Measurements from ENCODE around the gene KIRREL3. TPM values are rescaled to one million over a fixed set of nuclear protein-coding genes. Genes with fewer than 3 reads are reported as not detected.
A peak's percentile ranks its signal among the peaks of the same experiment; 100 is the strongest.
"Not testable (repeated sequence)": the region's sequence is repeated elsewhere in the genome, so short reads cannot be mapped to it uniquely, and the experiment has no call there.

KIRREL3 gene
- total and polyA plus RNA-seq, 12 donors = 0.13 to 0.58 (median 0.30) TPM

DNA sequence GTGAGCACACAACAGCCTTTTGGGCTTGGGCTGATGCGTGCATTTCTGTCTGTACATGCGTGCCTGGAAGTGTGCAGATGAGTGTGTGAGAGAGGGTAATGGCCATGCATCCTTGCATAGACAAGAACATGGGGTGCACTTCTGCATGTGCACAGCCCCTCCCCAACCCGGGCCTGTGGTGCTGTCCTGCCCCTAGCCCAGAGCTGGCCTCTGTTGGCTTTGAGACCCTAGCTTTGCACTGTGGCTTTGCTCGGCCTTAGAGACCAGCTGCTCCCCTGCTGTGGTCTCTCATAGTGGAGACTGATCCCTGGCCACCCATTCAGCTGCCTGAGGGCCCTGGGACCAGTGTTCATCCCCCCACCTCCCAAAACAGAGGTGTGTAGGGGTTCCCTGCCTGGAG, 619.7 kb downstream of the KIRREL3 start:
- intact Hi-C loops (cut with DNase I) = no loop called here
- DNase-seq = no peak
- no peak overlapping the region for H3K4me3 ChIP-seq
- no peak for ATAC-seq
- 93 to 95% methylated on average over 4 of the region's 4 CpGs for WGBS, 2 donors
- peaks cover 8 to 71% (median 25%) of the 10 kb centered on the region in 9 donors for H3K4me1 ChIP-seq
- H3K36me3 ChIP-seq = no peaks in the 10 kb centered on the region
- H3K27me3 ChIP-seq = no peaks in the 10 kb centered on the region
- no peaks in the 10 kb centered on the region for H3K9me3 ChIP-seq
- H3K27ac ChIP-seq = no peak overlapping the region
- TF ChIP-seq, protein P1, sequence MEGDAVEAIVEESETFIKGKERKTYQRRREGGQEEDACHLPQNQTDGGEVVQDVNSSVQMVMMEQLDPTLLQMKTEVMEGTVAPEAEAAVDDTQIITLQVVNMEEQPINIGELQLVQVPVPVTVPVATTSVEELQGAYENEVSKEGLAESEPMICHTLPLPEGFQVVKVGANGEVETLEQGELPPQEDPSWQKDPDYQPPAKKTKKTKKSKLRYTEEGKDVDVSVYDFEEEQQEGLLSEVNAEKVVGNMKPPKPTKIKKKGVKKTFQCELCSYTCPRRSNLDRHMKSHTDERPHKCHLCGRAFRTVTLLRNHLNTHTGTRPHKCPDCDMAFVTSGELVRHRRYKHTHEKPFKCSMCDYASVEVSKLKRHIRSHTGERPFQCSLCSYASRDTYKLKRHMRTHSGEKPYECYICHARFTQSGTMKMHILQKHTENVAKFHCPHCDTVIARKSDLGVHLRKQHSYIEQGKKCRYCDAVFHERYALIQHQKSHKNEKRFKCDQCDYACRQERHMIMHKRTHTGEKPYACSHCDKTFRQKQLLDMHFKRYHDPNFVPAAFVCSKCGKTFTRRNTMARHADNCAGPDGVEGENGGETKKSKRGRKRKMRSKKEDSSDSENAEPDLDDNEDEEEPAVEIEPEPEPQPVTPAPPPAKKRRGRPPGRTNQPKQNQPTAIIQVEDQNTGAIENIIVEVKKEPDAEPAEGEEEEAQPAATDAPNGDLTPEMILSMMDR (IDR thresholded peaks at IDR 0.05) = no peak

- H3K27ac ChIP-seq = peak overlapping the region in 2 of 10 donors; percentile 19 to 37
- H3K27me3 ChIP-seq = no peaks in the 10 kb centered on the region
- no peaks in the 10 kb centered on the region for H3K36me3 ChIP-seq
- WGBS, 2 donors = 31 to 38% methylated on average over 4 of the region's 4 CpGs
- peaks cover 8 to 71% (median 25%) of the 10 kb centered on the region in 9 donors for H3K4me1 ChIP-seq
- H3K4me3 ChIP-seq = no peak overlapping the region
- TF ChIP-seq, protein P1 (IDR thresholded peaks at IDR 0.05) = no peak
- intact Hi-C loops (cut with DNase I) = no loop called here
- no peaks in the 10 kb centered on the region for H3K9me3 ChIP-seq
- DNase-seq = peak in 1 of 2 donors; percentile 35
- peak in 1 of 8 donors; percentile 9 for ATAC-seq
Observed at GRCh38 chr11:126378763-126379162, 621.8 kb downstream of the KIRREL3 start.

GRCh38 chr11:126375726-126376125, 624.8 kb downstream of the KIRREL3 start:
- H3K27ac ChIP-seq = peak overlapping the region in 3 of 10 donors; percentile 6 to 44 (median 34)
- 65 to 72% methylated on average over 7 of the region's 7 CpGs for WGBS, 2 donors
- H3K4me1 ChIP-seq = peaks cover 5 to 72% (median 26%) of the 10 kb centered on the region in 9 donors
- H3K4me3 ChIP-seq = no peak overlapping the region
- DNase-seq = no peak
- H3K27me3 ChIP-seq = no peaks in the 10 kb centered on the region
- TF ChIP-seq, protein P1 (IDR thresholded peaks at IDR 0.05) = no peak
- H3K9me3 ChIP-seq = no peaks in the 10 kb centered on the region
- no peaks in the 10 kb centered on the region for H3K36me3 ChIP-seq
- no peak for ATAC-seq
- intact Hi-C loops (cut with DNase I) = no loop called here

DNA sequence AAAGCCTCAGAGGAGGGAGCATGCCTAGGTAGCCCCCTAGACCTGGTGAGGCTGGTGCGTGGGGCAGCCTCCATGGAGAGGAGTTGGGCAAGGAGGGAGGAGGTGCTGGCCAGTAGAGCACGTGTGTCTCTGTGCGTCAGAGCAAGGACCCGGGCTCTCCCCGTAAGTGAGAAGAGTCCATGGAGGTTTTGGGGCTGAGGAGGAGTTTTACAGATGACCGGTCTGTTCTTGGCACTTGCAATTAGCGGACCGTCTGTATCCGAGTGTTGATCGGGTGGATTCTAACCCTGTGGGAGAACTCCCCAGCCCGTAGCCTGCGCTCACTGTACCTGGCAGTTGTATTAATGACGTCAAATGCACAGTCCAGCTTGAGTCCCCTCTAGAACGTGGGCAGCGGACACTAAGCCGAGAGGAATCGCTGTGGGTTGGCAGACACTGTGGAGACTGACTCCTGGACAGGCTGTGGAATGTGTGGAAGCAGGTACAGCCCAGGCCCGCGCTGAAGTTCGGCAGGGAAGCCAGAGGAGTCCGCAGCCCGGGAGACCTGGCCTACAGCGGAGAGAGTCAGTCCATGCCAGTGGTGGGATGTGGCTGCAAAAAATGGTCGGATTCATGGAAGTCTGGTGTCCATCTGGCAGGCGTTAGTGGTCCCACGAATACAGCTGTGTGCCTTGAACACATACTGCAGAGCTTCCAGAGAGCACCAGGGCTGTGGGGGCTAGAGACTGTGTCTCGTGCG, 625.8 kb downstream of the KIRREL3 start:
- DNase-seq; intact Hi-C loops (cut with DNase I); H3K9me3 ChIP-seq; H3K4me3 ChIP-seq; H3K36me3 ChIP-seq; H3K27me3 ChIP-seq: not testable (repeated sequence)
- Histone ChIP-seq H3K27ac (peak overlapping the region in 6 of 10 donors; percentile 14 to 65 (median 42)), H3K4me1 (peaks cover 4 to 63% (median 22%) of the 10 kb centered on the region in 9 donors)
- 80 to 83% methylated on average over 19 to 20 of the region's 28 CpGs for WGBS, 2 donors
- ATAC-seq = peak; percentile 34 to 70 (median 51)

- whole genome bisulfite sequencing, 2 donors = 40 to 54% methylated on average over 12 of the region's 12 CpGs
- H3K9me3 ChIP-seq; H3K4me3 ChIP-seq; H3K27me3 ChIP-seq; intact Hi-C loops (cut with DNase I); DNase-seq; H3K36me3 ChIP-seq: not testable (repeated sequence)
- ATAC-seq = peak; percentile 37 to 94 (median 82)
- peak overlapping the region in 8 of 10 donors; percentile 29 to 65 (median 39) for H3K27ac ChIP-seq
- H3K4me1 ChIP-seq = peaks cover 0 to 61% (median 28%) of the 10 kb centered on the region in 9 donors
Observed at GRCh38 chr11:126373389-126374066, 627.0 kb downstream of the KIRREL3 start.

Small RNA genes within 50 kb of the gene (microRNA-seq; reads per million reads assigned to microRNA genes)
- gene MIR3167 = 0.51 to 0.60 reads per million in 2 donors
